Nephron (organoid): ENCODE measurements around the gene CEP44.

Source experiments
- H3K27ac Mint-ChIP-seq, 3 experiments: 2 replicates each; pipeline ENCODE4 v1.8.0; 2020; ENCODE audit warnings: mixed read lengths in 3 of 3, mild to moderate bottlenecking in 2 of 3, moderate library complexity in 1 of 3
- H3K27me3 Mint-ChIP-seq: 2 replicates; pipeline ENCODE4 v1.8.0; 2021; ENCODE audit warnings: low read depth, mild to moderate bottlenecking, moderate library complexity, mixed read lengths
- H3K36me3 Mint-ChIP-seq: 2 replicates; pipeline ENCODE4 v1.8.0; 2020; ENCODE audit warnings: low read depth, mixed read lengths
- H3K4me1 Mint-ChIP-seq: 2 replicates; pipeline ENCODE4 v1.8.0; 2020; ENCODE audit warnings: mixed read lengths
- H3K4me3 Mint-ChIP-seq, 3 experiments: 2 replicates each; pipeline ENCODE4 v1.8.0; 2020; ENCODE audit warnings: mild to moderate bottlenecking in 3 of 3, mixed read lengths in 3 of 3, moderate library complexity in 2 of 3
- H3K9me3 Mint-ChIP-seq: 2 replicates; pipeline ENCODE4 v1.8.0; 2020; ENCODE audit warnings: mixed read lengths
- TF ChIP-seq, protein P1 (sequence below), 3 experiments: fragments of 200-600 bp; sonication (generic); IDR thresholded peaks; one replicate each; pipeline ENCODE4 v1.5.0; 2021; ENCODE audit warnings: antibody characterized with exemption in 3 of 3; ENCODE audit not compliant: unreplicated experiment in 3 of 3

The CEP44 gene

DNA sequence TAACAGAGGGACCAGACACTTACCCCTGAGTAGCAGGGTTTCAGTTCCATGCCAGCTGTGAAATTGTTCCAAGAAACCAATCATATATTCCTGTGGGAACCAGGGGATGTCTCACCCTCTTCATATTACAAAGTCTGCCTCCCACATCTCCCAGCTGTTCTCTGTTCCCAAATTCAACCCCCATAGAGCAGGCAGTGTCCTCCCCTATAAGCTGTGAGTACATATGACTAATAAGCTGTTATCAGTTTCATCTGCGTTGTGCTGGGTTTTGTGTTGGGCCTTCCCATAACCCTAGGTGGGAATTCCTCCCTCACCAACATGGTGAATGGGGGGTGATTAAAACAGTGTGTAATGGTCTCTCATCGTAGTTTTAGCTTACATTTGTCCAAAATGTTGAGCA lies 41.0 kb downstream of the CEP44 start:
- peaks cover 5% of the 10 kb centered on the region for H3K4me1 Mint-ChIP-seq
- no peak overlapping the region for H3K27ac Mint-ChIP-seq
- TF ChIP-seq, protein P1, sequence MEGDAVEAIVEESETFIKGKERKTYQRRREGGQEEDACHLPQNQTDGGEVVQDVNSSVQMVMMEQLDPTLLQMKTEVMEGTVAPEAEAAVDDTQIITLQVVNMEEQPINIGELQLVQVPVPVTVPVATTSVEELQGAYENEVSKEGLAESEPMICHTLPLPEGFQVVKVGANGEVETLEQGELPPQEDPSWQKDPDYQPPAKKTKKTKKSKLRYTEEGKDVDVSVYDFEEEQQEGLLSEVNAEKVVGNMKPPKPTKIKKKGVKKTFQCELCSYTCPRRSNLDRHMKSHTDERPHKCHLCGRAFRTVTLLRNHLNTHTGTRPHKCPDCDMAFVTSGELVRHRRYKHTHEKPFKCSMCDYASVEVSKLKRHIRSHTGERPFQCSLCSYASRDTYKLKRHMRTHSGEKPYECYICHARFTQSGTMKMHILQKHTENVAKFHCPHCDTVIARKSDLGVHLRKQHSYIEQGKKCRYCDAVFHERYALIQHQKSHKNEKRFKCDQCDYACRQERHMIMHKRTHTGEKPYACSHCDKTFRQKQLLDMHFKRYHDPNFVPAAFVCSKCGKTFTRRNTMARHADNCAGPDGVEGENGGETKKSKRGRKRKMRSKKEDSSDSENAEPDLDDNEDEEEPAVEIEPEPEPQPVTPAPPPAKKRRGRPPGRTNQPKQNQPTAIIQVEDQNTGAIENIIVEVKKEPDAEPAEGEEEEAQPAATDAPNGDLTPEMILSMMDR (IDR thresholded peaks at IDR 0.05; ENCODE audit: unreplicated experiment in 3 of 3), result no peak
- H3K27me3 Mint-ChIP-seq, result no peaks in the 10 kb centered on the region
- H3K9me3 Mint-ChIP-seq, result no peaks in the 10 kb centered on the region
- no peaks in the 10 kb centered on the region for H3K36me3 Mint-ChIP-seq
- no peak overlapping the region for H3K4me3 Mint-ChIP-seq

DNA sequence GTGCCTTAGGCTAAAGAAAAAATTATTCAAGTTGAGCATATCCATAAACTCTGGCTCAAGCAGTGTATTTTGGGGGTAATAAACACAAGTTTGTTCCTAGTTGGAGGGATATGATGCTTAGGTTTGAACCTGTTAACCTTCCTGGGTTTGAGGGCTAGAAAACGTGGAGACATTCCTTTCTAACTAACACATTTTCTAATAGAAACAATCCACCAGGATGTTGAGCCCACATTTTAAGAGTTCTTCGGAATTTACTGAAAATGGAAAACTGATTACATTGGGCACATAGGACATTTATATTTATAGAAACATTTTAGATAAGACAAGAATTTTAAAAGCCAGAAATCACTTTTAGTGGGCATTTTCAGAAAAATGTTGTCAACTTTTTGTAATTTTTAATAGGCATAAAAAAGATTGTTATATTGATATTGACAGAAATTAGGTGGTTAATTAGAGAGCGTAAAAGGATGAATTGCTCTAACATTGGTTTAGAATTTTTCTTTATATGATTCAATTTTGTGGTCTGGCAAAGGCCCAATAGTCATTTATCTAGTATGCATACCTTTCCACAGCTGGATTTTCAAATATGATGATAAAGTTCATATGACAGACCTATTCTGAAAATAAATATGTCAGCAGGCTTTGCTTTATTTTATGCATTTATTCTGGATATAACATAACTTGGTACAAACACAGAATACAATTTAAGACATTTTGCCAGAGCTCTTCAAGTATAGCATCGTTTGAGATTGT lies 49.2 kb downstream of the CEP44 start:
- Mint-ChIP-seq H3K27me3 (no peaks in the 10 kb centered on the region), H3K27ac (peak overlapping the region in 1 of 3 experiments; percentile 63), H3K9me3 (no peaks in the 10 kb centered on the region), H3K4me1 (no peaks in the 10 kb centered on the region), H3K36me3 (no peaks in the 10 kb centered on the region), H3K4me3 (no peak overlapping the region)
- TF ChIP-seq, protein P1 (IDR thresholded peaks at IDR 0.05; ENCODE audit: unreplicated experiment in 3 of 3), result no peak

DNA sequence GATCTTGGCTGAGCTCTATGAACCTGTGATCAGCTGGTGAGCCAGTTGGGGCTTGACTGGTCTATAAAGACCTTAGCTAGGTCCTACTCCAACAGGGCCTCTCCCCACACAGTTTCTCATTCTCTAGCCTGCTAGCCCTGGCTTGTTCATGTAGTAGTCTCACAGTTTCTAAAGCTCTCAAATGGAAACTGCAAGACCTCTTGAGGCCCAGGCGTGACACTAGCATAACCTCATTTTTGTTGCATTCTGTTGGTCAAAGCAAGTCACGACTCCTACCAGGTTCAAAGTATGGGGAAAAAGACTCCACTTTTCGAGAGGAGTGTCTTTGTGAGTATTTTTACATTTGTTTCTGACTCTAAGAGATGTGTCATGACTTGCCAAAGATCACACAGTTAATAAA lies 50.9 kb downstream of the CEP44 start:
- H3K4me1 Mint-ChIP-seq, result no peaks in the 10 kb centered on the region
- TF ChIP-seq, protein P1 (IDR thresholded peaks at IDR 0.05; ENCODE audit: unreplicated experiment in 3 of 3), result no peak
- H3K27me3 Mint-ChIP-seq, result no peaks in the 10 kb centered on the region
- H3K36me3 Mint-ChIP-seq, result no peaks in the 10 kb centered on the region
- no peak overlapping the region for H3K27ac Mint-ChIP-seq
- H3K4me3 Mint-ChIP-seq, result no peak overlapping the region
- no peaks in the 10 kb centered on the region for H3K9me3 Mint-ChIP-seq

DNA sequence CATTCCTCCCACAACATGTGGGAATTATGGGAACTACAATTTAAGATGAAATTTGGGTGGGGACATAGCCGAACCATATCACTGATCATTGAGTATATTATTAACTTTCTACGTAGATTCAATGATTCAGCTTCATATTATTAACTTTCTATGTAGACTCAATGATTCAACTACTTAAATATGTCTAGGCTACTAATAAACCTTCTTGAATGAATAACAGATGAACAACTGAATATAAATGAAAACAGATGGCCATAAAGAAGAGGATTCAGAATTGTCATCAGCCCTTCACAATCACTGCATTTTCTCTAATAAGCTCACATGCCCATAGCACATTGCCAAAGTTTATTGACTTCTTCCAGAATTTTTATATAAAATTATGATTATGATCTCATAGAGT lies 57.0 kb downstream of the CEP44 start:
- Mint-ChIP-seq H3K27me3 (peaks cover 4% of the 10 kb centered on the region), H3K9me3 (peaks cover 8% of the 10 kb centered on the region), H3K36me3 (no peaks in the 10 kb centered on the region), H3K4me1 (no peaks in the 10 kb centered on the region), H3K4me3 (no peak overlapping the region), H3K27ac (no peak overlapping the region)
- TF ChIP-seq, protein P1 (IDR thresholded peaks at IDR 0.05; ENCODE audit: unreplicated experiment in 3 of 3), result no peak

DNA sequence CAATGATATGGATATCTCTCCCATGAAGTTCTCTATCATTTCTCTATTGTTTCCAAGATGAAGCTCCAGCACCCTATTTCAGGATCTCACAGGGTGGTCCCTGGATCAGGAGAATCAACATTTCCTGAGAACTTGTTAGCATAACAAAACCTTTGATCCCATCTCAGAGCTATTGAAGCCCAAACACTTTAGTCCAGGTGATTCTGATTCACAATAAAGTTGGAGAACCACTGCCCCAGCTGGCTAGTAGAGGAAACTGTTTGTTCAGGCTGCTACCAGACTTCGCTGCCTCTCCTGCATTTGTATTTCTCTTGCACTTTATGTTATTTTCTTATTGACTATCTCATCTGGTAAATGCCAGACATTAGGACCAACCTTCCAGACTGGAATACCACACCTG lies 65.4 kb downstream of the CEP44 start:
- H3K4me3 Mint-ChIP-seq, result no peak overlapping the region
- H3K36me3 Mint-ChIP-seq, result peaks cover 3% of the 10 kb centered on the region
- peaks cover 23% of the 10 kb centered on the region for H3K9me3 Mint-ChIP-seq
- H3K4me1 Mint-ChIP-seq, result no peaks in the 10 kb centered on the region
- peaks cover 4% of the 10 kb centered on the region for H3K27me3 Mint-ChIP-seq
- TF ChIP-seq, protein P1 (IDR thresholded peaks at IDR 0.05; ENCODE audit: unreplicated experiment in 3 of 3), result no peak
- H3K27ac Mint-ChIP-seq, result no peak overlapping the region
